GM12891 (cell line): ENCODE data around the gene LRRC43.

ENCODE experiments used
- PAX5 ChIP-seq: IDR thresholded peaks from 2 replicates; pipeline ENCODE4 v1.6.1; 2011; ENCODE audit warnings: low read length, moderate library complexity, mild to moderate bottlenecking; ENCODE audit not compliant: insufficient read depth, severe bottlenecking
- POLR2A ChIP-seq: IDR thresholded peaks from 2 replicates; pipeline ENCODE4 v1.6.1; 2011; ENCODE audit warnings: low read depth, low read length, control low read depth
- POLR2AphosphoS5 ChIP-seq: IDR thresholded peaks from 2 replicates; pipeline ENCODE4 v1.6.1; 2011; ENCODE audit warnings: low read depth, low read length, control low read depth
- TAF1 ChIP-seq: IDR thresholded peaks from 2 replicates; pipeline ENCODE4 v1.6.1; 2011; ENCODE audit warnings: low read depth, low read length, control low read depth

- TF ChIP-seq POLR2A (no peak), PAX5 (no peak), POLR2AphosphoS5 (no peak), TAF1 (no peak)
These were observed 19.1 kb downstream of the LRRC43 start for GRCh38 chr12:122202017-122202416.
